Skin epidermis (tissue), 12 donors: ENCODE measurements around the gene TMEM131.

Source experiments
- H3K27ac ChIP-seq, 21 experiments: fragments of 200-600 bp; sonication (generic) in 11 of 21; one replicate each; pipeline ENCODE4 v1.5.0; 2020; ENCODE audit warnings: mild to moderate bottlenecking in 3 of 21, inconsistent platforms in 2 of 21, moderate library complexity in 2 of 21
- H3K4me3 ChIP-seq, 7 experiments: fragments of 200-600 bp; sonication (generic) in 2 of 7; one replicate each; pipeline ENCODE4 v1.5.0; 2020; ENCODE audit warnings: inconsistent platforms in 2 of 7, mild to moderate bottlenecking in 2 of 7, moderate library complexity in 1 of 7

Gene TMEM131

GRCh38 chr2:97708608-97709007 lies 287.1 kb downstream of the TMEM131 start:
- H3K4me3 ChIP-seq = no peak overlapping the region
- H3K27ac ChIP-seq = no peak overlapping the region

GRCh38 chr2:97708048-97708380 lies 287.7 kb downstream of the TMEM131 start:
- Histone ChIP-seq H3K4me3 (no peak overlapping the region), H3K27ac (no peak overlapping the region)

- no peak overlapping the region for H3K4me3 ChIP-seq
Observed at GRCh38 chr2:97707362-97708047, 288.2 kb downstream of the TMEM131 start.

GRCh38 chr2:97706708-97707345 lies 288.9 kb downstream of the TMEM131 start:
- no peak overlapping the region for H3K27ac ChIP-seq
- no peak overlapping the region for H3K4me3 ChIP-seq

More at GRCh38 chr2:97707362-97708047, 288.2 kb downstream of the TMEM131 start:
- H3K27ac ChIP-seq = no peak overlapping the region
